GM06990 (cell line): ENCODE measurements around the gene NDST1.

ENCODE experiments used
- DNase-seq: peaks from one replicate; pipeline ENCODE4 v3.0.0-alpha.2; 2011; ENCODE audit not compliant: insufficient read length; ENCODE audit errors: extremely low read depth
- H3K27me3 ChIP-seq: replicated peaks from 2 replicates; pipeline ENCODE4 v1.6.0; 2011; ENCODE audit warnings: low read length; ENCODE audit not compliant: control insufficient read depth, insufficient read depth
- H3K36me3 ChIP-seq: 2 replicates; pipeline ENCODE4 v1.5.1; 2011; ENCODE audit warnings: low read length; ENCODE audit not compliant: control insufficient read depth, insufficient read depth
- H3K4me3 ChIP-seq: replicated peaks from 2 replicates; pipeline ENCODE4 v1.5.1; 2011; ENCODE audit warnings: low read depth, mild to moderate bottlenecking, control low read depth, low read length
- TF ChIP-seq, protein P1 (sequence below): IDR thresholded peaks from 2 replicates; pipeline ENCODE4 v1.5.1; 2011; ENCODE audit warnings: low read length, control low read depth, mild to moderate bottlenecking, inconsistent platforms; ENCODE audit not compliant: insufficient read depth, poor library complexity, severe bottlenecking

The NDST1 gene

GRCh38 chr5:150519978-150520377 lies 12.0 kb downstream of the NDST1 start:
- H3K27me3 ChIP-seq = no peaks in the 10 kb centered on the region
- H3K4me3 ChIP-seq = no peak overlapping the region
- no peak for DNase-seq
- TF ChIP-seq, protein P1, sequence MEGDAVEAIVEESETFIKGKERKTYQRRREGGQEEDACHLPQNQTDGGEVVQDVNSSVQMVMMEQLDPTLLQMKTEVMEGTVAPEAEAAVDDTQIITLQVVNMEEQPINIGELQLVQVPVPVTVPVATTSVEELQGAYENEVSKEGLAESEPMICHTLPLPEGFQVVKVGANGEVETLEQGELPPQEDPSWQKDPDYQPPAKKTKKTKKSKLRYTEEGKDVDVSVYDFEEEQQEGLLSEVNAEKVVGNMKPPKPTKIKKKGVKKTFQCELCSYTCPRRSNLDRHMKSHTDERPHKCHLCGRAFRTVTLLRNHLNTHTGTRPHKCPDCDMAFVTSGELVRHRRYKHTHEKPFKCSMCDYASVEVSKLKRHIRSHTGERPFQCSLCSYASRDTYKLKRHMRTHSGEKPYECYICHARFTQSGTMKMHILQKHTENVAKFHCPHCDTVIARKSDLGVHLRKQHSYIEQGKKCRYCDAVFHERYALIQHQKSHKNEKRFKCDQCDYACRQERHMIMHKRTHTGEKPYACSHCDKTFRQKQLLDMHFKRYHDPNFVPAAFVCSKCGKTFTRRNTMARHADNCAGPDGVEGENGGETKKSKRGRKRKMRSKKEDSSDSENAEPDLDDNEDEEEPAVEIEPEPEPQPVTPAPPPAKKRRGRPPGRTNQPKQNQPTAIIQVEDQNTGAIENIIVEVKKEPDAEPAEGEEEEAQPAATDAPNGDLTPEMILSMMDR = no peak
- H3K36me3 ChIP-seq = peaks cover 2% of the 10 kb centered on the region

DNA sequence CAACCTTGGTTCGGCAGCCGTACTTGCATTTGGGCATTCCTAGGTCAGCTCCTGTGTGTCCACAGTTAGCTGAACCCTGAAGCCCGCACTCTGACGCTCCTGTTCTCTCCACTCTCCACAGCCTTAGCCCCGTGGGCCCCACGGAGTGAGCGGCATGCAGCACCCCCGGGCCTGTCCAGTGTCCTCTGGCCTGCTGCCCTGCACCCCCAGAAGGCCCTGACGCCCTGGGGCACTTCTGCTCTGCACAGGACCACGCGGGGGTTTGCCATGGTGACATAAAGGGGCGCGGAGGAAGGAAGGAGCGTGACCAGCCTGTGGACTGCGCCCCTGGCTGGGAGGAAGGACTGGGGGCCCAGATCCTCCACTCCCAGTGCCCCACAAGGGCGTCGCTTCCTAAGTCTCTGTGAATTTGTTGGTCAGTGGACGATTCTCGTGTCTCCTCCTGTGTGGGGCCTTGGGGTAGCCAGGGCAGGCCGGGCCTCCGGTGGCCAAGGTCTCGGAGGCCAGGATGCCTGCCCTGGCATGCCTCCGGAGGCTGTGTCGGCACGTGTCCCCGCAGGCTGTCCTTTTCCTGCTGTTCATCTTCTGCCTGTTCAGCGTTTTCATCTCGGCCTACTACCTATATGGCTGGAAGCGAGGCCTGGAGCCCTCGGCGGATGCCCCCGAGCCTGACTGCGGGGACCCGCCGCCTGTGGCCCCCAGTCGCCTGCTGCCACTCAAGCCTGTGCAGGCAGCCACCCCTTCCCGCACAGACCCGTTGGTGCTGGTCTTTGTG lies 13.0 kb downstream of the NDST1 start:
- Histone ChIP-seq H3K27me3 (no peaks in the 10 kb centered on the region), H3K36me3 (peaks cover 2% of the 10 kb centered on the region), H3K4me3 (no peak overlapping the region)
- no peak for DNase-seq
- TF ChIP-seq, protein P1 = no peak

DNA sequence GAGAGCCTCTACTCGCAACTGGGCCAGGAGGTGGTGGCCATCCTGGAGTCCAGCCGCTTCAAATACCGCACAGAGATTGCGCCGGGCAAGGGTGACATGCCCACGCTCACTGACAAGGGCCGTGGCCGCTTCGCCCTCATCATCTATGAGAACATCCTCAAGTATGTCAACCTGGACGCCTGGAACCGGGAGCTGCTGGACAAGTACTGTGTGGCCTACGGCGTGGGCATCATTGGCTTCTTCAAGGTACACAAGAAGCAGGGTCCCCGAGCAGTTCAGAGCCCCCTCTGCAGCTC lies 13.5 kb downstream of the NDST1 start:
- Histone ChIP-seq H3K4me3 (no peak overlapping the region), H3K27me3 (no peaks in the 10 kb centered on the region), H3K36me3 (peaks cover 2% of the 10 kb centered on the region)
- no peak for DNase-seq
- TF ChIP-seq, protein P1 = no peak

DNA sequence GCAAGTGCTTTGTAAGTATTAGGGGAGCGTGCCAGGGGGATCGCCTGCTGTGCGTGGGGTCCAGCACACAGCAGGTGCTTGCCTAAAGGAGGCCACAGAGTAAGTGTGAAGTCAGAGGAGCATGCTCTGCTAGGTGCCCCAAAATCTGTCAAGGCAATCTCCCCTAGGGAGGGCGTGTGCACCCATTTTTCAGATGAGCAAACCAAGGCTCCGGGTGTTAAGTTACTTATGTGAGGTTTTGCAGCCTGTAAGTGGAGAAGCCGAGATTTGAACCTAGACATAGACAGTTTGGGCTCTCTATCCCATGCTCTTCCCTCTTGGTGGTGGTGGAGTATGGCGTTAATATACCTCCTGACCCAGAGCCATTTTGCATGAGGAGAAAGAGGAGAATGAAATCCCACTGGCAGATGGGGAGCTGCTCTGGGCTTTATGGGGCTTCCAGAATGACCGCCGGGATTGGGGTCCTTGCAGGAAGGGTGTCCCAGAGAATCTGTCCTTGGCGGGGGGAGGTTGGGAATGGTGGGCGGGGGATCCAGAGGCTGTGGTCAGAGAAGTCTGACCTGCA lies 14.1 kb downstream of the NDST1 start:
- TF ChIP-seq, protein P1 = no peak
- H3K36me3 ChIP-seq = peaks cover 5% of the 10 kb centered on the region
- no peaks in the 10 kb centered on the region for H3K27me3 ChIP-seq
- DNase-seq = no peak
- H3K4me3 ChIP-seq = no peak overlapping the region

DNA sequence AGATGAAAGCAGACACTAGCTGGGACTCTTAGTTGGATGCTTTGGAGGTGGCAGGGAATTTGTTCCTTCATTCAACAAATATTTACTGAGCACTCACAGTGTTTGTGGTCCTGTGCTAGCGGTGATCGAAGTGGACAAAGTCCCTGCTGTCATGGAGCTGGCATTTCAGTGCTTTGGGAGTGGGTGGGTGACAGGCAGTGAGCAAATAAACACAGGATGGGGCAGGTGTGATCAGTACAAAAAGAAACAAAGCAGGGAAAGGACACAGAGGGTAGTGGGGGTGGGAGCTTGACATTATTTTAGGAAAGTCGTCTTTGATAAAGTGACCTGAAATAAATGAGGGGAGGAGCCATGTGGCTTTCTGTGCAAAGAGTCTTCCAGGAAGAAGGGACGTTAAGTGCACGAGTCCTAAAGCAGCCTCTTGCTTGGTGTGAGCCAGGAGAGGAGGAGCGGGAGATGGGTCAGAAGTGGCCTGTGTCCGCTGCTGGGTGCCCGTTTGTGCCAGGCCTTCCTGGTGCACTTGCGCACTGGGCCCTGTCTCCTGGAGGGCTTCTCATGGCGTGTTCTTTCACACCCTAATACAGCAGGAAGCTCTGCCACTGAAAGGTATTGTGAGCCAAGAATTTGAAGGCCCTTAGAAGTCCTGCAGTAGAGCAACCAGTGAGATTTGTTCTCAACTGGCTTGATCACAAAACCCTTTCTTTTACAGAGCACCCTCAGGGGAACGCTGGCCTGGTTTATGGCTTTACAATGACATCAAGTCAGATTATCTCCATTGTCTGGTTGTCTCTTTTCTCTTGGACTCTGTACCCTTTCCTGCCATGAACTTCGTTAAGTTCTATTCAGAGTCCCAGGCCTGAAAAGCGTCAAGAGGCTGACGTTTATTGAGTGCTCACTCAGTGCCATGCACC lies 14.8 kb downstream of the NDST1 start:
- Histone ChIP-seq H3K4me3 (no peak overlapping the region), H3K27me3 (no peaks in the 10 kb centered on the region), H3K36me3 (peaks cover 5% of the 10 kb centered on the region)
- TF ChIP-seq, protein P1 = no peak
- no peak for DNase-seq
